HepG2 (cell line): ENCODE data around the gene NKD1. TPM values are rescaled to one million over a fixed set of nuclear protein-coding genes. Genes with fewer than 3 reads are reported as not detected.

Source experiments
- CCDC6 ChIP-seq: sonication (generic); formaldehyde crosslinking; IDR thresholded peaks from 2 replicates; pipeline ENCODE4 v1.8.1; 2022; ENCODE audit warnings: mild to moderate bottlenecking, missing genetic modification reagents, moderate library complexity
- HMGA1 ChIP-seq: sonication (generic); formaldehyde crosslinking; conservative IDR thresholded peaks from 2 replicates; pipeline ENCODE4 v1.4.0; 2020; ENCODE audit warnings: missing genetic modification reagents
- HNF4G ChIP-seq, 2 experiments: sonication (generic) in 1 of 2; formaldehyde crosslinking in 1 of 2; IDR thresholded peaks; 2 replicates each; pipeline versions ENCODE4 v1.4.0 to v1.6.1; 2011 to 2020; ENCODE audit warnings: borderline replicate concordance in 2 of 2, low read depth in 2 of 2, mild to moderate bottlenecking in 2 of 2, low read length in 1 of 2, missing genetic modification reagents in 1 of 2, moderate library complexity in 1 of 2
- MXD4 ChIP-seq: IDR thresholded peaks from 2 replicates; pipeline ENCODE4 v1.6.1; 2016; ENCODE audit warnings: mild to moderate bottlenecking, missing biosample characterization, missing genetic modification reagents
- NCOA2 ChIP-seq: sonication (generic); formaldehyde crosslinking; IDR thresholded peaks from 2 replicates; pipeline ENCODE4 v1.8.0; 2022; ENCODE audit warnings: inconsistent platforms
- NCOA5 ChIP-seq: sonication (generic); formaldehyde crosslinking; IDR thresholded peaks from 2 replicates; pipeline ENCODE4 v1.4.0; 2020; ENCODE audit warnings: missing genetic modification reagents
- SOX13 ChIP-seq, 3 experiments: fragments of 450-650 bp in 1 of 3; sonication (generic) in 1 of 3; formaldehyde crosslinking in 1 of 3; IDR thresholded peaks in 2 of 3; conservative IDR thresholded peaks in 1 of 3; 2 replicates each; pipeline versions ENCODE4 v1.5.0 to v1.6.1; 2016 to 2020; ENCODE audit warnings: antibody characterized with exemption in 1 of 3, mild to moderate bottlenecking in 1 of 3, missing compliant biosample characterization in 1 of 3, missing genetic modification reagents in 1 of 3, moderate library complexity in 1 of 3
- YEATS4 ChIP-seq: sonication (generic); formaldehyde crosslinking; IDR thresholded peaks from 2 replicates; pipeline ENCODE4 v1.4.0; 2020; ENCODE audit warnings: missing genetic modification reagents, borderline replicate concordance
- ZBTB10 ChIP-seq: sonication (generic); formaldehyde crosslinking; IDR thresholded peaks from 2 replicates; pipeline ENCODE4 v1.4.0; 2020; ENCODE audit warnings: missing genetic modification reagents, borderline replicate concordance
- ZBTB21 ChIP-seq: sonication (generic); formaldehyde crosslinking; IDR thresholded peaks from 2 replicates; pipeline ENCODE4 v1.4.0; 2020; ENCODE audit warnings: missing genetic modification reagents
- ZNF589 ChIP-seq: sonication (generic); formaldehyde crosslinking; conservative IDR thresholded peaks from 2 replicates; pipeline ENCODE4 v1.8.0; 2022; ENCODE audit warnings: mild to moderate bottlenecking, moderate library complexity, missing genetic modification reagents
- ZNF792 ChIP-seq: IDR thresholded peaks from 2 replicates; pipeline ENCODE4 v1.6.1; 2016
- polyA plus RNA-seq, 8 experiments: library from polyadenylated mRNA; depleted of rRNA in 3 of 8; stranded (reverse) in 7 of 8; unstranded in 1 of 8; fragments of >200 nt; fragmentation: Illumina TruSeq in 4 of 8; extraction: Trizol in 4 of 8; gene quantifications; 2 replicates each; pipeline versions ENCODE4 v1.2.1 to v1.2.3, GENCODE V29; 2011 to 2016; ENCODE audit warnings: low read depth in 4 of 8, missing spikeins in 1 of 8, mixed read lengths in 1 of 8; ENCODE audit not compliant: insufficient read depth in 1 of 8
- total RNA-seq, 5 experiments: library from RNA; depleted of rRNA; stranded (reverse); fragments of >200 nt; fragmentation: Illumina TruSeq; extraction: Trizol; gene quantifications; 2 replicates each; pipeline ENCODE4 v1.2.3, GENCODE V29; 2016; ENCODE audit warnings: low read depth in 1 of 5
- TF ChIP-seq, protein P1 (sequence below): sonication (generic); formaldehyde crosslinking; IDR thresholded peaks from 2 replicates; pipeline ENCODE4 v1.8.1; 2023; ENCODE audit warnings: missing genetic modification reagents, mild to moderate bottlenecking, borderline replicate concordance
- TF ChIP-seq, protein P2 (sequence below): sonication (generic); formaldehyde crosslinking; IDR thresholded peaks from 2 replicates; pipeline ENCODE4 v1.5.1; 2020; ENCODE audit warnings: mild to moderate bottlenecking, missing genetic modification reagents, borderline replicate concordance
- TF ChIP-seq, protein P3 (sequence below): sonication (generic); formaldehyde crosslinking; IDR thresholded peaks from 2 replicates; pipeline ENCODE4 v1.5.0; 2020; ENCODE audit warnings: mild to moderate bottlenecking, missing genetic modification reagents
- TF ChIP-seq, protein P4 (sequence below): sonication (generic); formaldehyde crosslinking; IDR thresholded peaks from 2 replicates; pipeline ENCODE4 v1.9.0; 2021; ENCODE audit warnings: missing genetic modification reagents, borderline replicate concordance

Gene NKD1
- total and polyA plus RNA-seq, 2 of the 13 experiments (the other 11 are each of a cell fraction or from before 2014, with no cell fraction given) = 70.4 to 121 TPM

GRCh38 chr16:50616883-50617645 lies 68.9 kb downstream of the NKD1 start (continued):
- TF ChIP-seq NCOA2 (CRISPR knock-in tag) (peak; percentile 75), CCDC6 (no peak), MXD4 (CRISPR knock-in tag) (no peak), HMGA1 (CRISPR knock-in tag) (no peak), YEATS4 (CRISPR knock-in tag) (0 out of 2 replicates have a peak, but pooled peaks have one; percentile 22), ZBTB10 (no peak), ZBTB21 (CRISPR knock-in tag) (no peak), ZNF589 (CRISPR knock-in tag) (no peak), HNF4G (IDR thresholded peaks at IDR 0.05; ENCODE audit: borderline replicate concordance, low read depth, low read length) (no peak), HNF4G (CRISPR knock-in tag; IDR thresholded peaks at IDR 0.05; ENCODE audit: borderline replicate concordance, low read depth) (no peak), ZNF792 (no peak), SOX13 (IDR thresholded peaks at IDR 0.05) (0 out of 2 replicates have a peak, but pooled peaks have one; percentile 32), SOX13 (CRISPR knock-in tag; conservative IDR thresholded peaks at IDR 0.05 in 1 of 2, IDR thresholded peaks at IDR 0.05 in 1 of 2) (peak in 1 of 2 experiments; percentile 68; a peak in 2 of 4 replicates), NCOA5 (CRISPR knock-in tag) (no peak)
- TF ChIP-seq, protein P1, sequence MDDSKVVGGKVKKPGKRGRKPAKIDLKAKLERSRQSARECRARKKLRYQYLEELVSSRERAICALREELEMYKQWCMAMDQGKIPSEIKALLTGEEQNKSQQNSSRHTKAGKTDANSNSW (CRISPR knock-in tag) = no peak
- TF ChIP-seq, protein P2, sequence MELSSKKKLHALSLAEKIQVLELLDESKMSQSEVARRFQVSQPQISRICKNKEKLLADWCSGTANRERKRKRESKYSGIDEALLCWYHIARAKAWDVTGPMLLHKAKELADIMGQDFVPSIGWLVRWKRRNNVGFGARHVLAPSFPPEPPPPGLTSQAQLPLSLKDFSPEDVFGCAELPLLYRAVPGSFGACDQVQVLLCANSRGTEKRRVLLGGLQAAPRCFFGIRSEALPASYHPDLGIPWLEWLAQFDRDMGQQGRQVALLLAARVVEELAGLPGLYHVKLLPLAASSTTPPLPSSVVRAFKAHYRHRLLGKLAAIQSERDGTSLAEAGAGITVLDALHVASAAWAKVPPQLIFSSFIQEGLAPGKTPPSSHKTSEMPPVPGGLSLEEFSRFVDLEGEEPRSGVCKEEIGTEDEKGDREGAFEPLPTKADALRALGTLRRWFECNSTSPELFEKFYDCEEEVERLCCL (CRISPR knock-in tag) = no peak
- TF ChIP-seq, protein P3, sequence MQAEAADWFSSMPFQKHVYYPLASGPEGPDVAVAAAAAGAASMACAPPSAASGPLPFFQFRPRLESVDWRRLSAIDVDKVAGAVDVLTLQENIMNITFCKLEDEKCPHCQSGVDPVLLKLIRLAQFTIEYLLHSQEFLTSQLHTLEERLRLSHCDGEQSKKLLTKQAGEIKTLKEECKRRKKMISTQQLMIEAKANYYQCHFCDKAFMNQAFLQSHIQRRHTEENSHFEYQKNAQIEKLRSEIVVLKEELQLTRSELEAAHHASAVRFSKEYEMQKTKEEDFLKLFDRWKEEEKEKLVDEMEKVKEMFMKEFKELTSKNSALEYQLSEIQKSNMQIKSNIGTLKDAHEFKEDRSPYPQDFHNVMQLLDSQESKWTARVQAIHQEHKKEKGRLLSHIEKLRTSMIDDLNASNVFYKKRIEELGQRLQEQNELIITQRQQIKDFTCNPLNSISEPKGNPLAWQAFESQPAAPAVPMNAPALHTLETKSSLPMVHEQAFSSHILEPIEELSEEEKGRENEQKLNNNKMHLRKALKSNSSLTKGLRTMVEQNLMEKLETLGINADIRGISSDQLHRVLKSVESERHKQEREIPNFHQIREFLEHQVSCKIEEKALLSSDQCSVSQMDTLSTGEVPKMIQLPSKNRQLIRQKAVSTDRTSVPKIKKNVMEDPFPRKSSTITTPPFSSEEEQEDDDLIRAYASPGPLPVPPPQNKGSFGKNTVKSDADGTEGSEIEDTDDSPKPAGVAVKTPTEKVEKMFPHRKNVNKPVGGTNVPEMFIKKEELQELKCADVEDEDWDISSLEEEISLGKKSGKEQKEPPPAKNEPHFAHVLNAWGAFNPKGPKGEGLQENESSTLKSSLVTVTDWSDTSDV = no peak
- TF ChIP-seq, protein P4, sequence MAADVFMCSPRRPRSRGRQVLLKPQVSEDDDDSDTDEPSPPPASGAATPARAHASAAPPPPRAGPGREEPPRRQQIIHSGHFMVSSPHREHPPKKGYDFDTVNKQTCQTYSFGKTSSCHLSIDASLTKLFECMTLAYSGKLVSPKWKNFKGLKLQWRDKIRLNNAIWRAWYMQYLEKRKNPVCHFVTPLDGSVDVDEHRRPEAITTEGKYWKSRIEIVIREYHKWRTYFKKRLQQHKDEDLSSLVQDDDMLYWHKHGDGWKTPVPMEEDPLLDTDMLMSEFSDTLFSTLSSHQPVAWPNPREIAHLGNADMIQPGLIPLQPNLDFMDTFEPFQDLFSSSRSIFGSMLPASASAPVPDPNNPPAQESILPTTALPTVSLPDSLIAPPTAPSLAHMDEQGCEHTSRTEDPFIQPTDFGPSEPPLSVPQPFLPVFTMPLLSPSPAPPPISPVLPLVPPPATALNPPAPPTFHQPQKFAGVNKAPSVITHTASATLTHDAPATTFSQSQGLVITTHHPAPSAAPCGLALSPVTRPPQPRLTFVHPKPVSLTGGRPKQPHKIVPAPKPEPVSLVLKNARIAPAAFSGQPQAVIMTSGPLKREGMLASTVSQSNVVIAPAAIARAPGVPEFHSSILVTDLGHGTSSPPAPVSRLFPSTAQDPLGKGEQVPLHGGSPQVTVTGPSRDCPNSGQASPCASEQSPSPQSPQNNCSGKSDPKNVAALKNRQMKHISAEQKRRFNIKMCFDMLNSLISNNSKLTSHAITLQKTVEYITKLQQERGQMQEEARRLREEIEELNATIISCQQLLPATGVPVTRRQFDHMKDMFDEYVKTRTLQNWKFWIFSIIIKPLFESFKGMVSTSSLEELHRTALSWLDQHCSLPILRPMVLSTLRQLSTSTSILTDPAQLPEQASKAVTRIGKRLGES = no peak
